GM13977 (cell line): ENCODE results near the gene ABI3BP.
"Not testable (repeated sequence)": the region's sequence is repeated elsewhere in the genome, so short reads cannot be mapped to it uniquely, and the experiment has no call there.

Experiments used
- DNase-seq: peaks from one replicate; pipeline ENCODE4 v3.0.0; 2012; ENCODE audit warnings: low spot score
- CTCF ChIP-seq: IDR thresholded peaks from 2 replicates; pipeline ENCODE4 v1.5.1; 2012; ENCODE audit warnings: mild to moderate bottlenecking, control low read depth; ENCODE audit not compliant: insufficient read depth; ENCODE audit errors: extremely low read depth, missing control alignments
- in situ Hi-C: fragments of 300-500 bp; cut with MboI; formaldehyde crosslinking; loops from one replicate; pipeline ENCODE4 v1.12.0; 2022; ENCODE audit warnings: low sequenced_read_pairs, low pct_unique_long_range_greater_than_20kb, mixed read lengths, inconsistent platforms; ENCODE audit not compliant: unreplicated experiment

ABI3BP gene

GRCh38 chr3:101027286-101027685 is 34.1 kb upstream of the ABI3BP start:
- DNase-seq = no peak
- in situ Hi-C loops = no loop called here
- TF ChIP-seq CTCF = no peak

DNA sequence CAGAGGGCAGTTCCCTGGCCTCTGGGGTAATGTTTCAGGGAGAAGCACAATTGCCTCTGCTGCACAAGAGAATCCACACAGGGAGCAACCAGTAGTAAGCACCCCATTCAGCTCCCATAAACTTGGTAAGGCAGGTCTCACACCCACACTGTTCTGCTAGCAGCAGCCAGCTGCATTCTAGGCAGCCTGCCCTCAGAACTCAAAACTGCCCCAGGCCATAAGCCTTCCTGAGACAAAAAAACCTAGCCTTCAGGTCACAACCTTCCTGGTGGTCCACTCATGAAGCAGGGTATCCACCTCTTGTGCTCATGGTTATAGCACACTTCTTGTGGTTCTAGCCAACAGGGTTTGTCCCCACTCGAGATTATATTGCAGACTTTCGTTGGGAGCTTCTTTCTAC is 33.7 kb upstream of the ABI3BP start:
- TF ChIP-seq CTCF = no peak
- in situ Hi-C loops = no loop called here
- no peak for DNase-seq

DNA sequence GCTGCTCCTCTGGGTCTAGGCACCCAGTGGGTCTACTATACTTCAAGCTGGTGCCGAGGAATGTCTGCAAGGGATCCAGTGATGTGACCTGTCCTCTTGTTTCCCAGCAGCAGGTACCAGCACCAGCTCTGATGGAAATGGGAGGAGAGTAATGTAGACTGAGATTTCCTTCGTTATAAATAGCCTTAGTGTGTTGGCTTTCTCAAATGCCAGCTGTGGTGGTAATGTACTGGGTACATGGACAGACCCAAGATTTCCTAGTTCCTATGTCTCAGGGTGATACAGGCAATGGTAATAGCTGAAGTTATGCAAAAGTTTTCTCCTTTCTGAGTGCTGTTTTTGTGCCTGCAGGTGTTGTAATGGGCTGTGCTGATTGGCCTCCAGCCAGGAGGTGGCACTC is 33.0 kb upstream of the ABI3BP start:
- DNase-seq = no peak
- in situ Hi-C loops = no loop called here
- no peak for TF ChIP-seq CTCF

DNA sequence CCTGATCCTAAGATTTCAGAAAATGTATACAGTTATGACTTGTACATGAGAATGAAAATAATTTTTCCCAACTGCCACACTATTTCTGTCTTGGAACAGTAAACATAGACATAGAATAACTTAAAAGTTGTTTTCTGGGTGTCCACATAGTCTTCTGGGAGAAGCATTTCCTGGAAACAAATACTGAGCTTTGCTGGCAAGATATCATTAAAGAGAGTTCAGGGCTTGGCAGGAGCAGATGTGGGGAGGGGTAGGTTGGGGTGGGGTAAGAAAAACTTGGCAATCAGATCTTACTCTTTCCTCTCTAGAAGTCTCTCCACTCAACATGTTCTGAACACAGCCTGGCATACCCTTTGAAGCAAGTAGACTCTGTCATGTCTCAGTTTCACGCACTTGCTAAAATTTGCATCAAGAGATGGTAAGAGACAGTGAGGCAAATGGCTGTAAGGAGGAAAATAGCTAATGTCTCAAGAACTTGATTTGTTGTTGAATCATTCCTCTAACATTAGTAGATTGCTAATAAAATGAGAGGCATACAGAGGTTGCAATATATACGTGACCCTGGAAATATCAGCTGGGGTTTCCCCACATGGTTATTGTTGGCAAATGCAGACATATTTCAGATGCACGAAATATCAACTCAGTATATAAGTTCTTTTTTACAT is 27.3 kb upstream of the ABI3BP start:
- no peak for DNase-seq
- TF ChIP-seq CTCF = no peak
- in situ Hi-C loops = no loop called here

GRCh38 chr3:101017017-101017416 is 23.8 kb upstream of the ABI3BP start:
- in situ Hi-C loops = no loop called here
- DNase-seq = no peak
- TF ChIP-seq CTCF = no peak

DNA sequence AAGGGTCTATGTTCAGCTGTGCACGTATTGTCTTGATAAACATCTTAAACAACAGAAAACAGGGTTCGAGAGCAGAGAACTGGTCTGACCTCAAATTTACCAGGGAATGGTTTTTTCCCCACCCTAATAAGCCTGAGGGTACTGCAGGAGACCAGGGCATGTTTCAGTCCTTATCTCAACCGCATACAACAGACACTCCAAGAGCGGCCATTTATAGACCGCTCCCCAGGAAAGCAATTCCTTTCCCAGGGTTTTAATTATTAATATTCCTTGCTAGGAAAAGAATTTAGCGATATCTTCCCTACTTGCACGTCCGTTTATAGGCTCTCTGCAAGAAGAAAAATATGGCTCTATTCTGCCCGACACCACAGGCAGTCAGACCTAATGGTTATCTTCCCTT is 19.1 kb upstream of the ABI3BP start:
- in situ Hi-C loops, DNase-seq: not testable (repeated sequence)

DNA sequence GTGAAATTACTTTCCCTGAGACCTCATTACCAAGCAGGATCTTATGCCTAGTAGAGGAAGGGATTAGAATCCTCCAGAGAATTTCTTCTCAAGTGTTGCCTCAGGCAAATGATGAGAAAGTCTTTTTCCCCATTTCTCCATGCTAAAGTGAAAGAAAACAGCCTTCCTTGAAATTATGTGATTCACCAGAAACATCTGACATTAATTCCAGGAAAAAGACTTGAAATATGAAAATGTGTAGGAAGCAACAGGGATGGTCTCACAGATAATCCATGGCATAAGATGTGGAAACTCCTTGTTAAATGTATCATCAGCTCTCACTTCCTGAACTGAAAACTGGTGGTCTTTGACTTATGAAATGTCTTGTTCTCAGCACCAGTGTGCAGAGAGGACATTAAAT is 17.9 kb upstream of the ABI3BP start:
- DNase-seq = no peak
- no peak for TF ChIP-seq CTCF
- in situ Hi-C loops = no loop called here
